NCI-H1048 (cell line): ENCODE measurements around the gene CAPZA1.

Experiments used
- DNase-seq: peaks from one replicate; lab custom pipeline; 2025; lab: John Stamatoyannopoulos, UW

The CAPZA1 gene

DNA sequence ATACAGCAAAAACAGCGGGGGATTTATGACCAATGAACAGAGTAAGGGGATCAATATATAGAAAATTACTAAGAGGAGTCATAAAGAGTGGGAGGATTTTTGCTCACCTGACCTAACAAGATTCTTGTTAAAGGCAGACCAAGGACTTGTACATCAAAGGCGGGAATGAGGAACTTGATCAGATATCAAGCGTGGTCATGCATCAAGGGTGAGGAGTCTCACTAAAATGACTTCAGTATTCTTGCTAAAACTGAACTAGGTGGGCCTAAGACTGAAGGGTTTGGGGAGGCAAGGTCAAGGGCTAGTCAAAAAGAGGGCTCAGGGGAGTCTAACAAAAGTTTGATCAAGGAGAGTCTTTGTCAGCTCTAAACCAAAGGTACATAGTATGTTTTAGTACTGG lies 56.9 kb downstream of the CAPZA1 start:
- DNase-seq: no peak

DNA sequence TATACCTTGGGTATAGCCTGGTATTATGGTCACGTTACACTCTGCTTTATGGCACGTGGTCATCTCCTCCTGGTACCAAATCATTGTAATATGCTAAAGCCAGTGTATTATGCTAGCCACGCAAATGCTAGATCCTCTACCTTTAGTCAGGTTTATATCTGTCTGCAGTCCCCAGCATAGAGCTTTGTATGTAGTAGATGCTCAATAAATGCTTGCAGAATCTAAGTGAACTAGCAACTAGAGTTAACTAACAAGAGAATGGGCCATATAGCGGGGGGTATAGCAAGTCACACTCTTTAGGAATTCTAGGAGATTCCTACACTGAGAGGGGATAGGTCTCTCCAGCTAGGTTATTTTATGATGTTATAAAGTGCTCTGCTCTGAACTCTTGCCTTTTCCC lies 57.9 kb downstream of the CAPZA1 start:
- no peak for DNase-seq

DNA sequence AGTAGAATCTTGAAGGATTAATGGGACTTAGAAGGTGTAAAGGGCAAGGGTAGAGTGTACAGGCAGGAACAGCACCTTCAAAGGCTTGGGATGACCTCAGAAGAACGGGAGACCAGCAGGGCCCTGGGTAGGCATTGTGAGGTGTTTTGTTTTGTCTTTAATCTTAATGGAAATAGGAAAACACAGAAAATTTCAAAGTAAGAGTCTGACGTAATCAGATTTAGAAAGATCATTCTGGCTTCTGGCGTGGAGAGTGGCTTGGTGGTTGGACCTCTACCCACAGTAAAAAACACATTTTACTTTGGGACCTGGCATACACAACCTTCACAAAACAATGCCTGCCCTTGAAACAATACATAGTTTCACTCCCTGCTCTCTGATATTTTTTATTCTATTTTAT lies 59.0 kb downstream of the CAPZA1 start:
- DNase-seq: no peak

DNA sequence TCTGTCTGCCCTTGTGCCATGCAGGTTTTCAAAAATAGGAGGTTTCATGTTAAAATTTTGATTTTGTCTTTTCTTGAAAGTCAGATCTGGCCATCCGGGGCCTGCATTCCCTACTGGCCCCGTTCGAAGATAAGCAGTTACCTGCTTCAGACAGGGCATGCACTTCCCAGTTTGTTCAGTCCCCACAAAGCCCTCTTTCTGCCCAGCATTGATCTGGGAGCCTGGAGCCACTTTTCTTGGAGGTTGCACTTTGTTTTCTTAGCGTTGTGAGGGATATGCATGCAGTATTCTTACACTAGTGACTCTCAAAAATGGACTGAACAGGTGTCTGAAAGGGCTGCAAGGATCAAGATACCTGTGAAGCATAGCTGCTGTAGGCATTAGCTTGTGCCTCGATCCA lies 66.3 kb downstream of the CAPZA1 start:
- no peak for DNase-seq

DNA sequence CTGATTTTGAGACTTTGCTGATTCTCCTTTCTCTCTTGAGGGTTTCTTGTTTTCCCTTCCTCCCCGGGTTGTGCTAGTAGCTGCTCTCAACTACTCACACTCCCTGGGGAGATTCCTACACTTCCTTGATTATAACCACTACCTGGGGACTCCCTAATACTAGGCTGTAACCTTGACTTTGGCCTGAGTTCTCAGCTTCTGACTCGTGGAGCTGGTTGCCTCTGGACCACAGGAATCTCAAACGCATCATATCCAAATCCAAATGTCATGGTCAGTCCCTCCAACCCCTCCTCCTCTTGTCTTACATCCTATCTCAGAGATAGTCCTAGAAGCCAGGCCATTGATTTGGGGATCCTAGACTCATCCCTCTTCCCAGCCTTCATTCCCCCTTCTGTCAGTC lies 66.8 kb downstream of the CAPZA1 start:
- DNase-seq: no peak

DNA sequence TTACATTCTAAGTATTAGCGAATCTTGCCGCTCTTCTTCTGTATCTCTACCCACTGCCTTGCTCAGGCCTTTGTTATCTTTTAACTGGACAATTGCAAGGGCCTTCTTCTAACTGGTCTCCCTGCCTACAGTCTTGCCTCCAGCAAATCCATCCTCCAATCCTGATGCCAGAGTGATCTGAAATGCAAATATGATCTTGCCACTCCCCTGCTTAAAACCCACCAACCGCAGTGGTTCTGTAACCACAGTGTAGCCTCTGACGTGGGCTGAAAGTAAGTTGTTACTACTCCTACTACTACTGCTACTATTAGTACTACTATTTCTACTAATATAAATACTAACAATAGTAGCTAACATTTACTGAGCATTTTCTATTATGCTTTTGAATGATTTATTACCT lies 67.2 kb downstream of the CAPZA1 start:
- DNase-seq: no peak

DNA sequence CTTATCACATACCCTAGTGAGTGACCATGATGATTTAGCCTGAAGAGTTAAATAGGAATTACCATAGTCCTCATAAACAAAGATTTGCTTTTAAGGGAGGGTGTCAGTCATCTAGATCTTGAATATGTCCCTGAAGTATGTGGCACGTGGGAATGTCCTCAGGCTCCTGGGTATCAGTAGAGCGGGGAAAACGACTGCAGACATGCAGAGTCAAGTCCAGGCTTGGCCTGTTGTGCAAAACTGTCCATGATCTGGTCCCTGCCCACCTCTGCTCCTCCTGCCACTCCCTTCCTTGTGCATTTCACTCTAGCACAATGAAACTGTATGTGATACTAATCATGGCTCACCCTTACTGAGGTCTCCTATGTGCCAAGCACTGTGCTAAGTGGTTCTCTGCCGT lies 67.7 kb downstream of the CAPZA1 start:
- no peak for DNase-seq

DNA sequence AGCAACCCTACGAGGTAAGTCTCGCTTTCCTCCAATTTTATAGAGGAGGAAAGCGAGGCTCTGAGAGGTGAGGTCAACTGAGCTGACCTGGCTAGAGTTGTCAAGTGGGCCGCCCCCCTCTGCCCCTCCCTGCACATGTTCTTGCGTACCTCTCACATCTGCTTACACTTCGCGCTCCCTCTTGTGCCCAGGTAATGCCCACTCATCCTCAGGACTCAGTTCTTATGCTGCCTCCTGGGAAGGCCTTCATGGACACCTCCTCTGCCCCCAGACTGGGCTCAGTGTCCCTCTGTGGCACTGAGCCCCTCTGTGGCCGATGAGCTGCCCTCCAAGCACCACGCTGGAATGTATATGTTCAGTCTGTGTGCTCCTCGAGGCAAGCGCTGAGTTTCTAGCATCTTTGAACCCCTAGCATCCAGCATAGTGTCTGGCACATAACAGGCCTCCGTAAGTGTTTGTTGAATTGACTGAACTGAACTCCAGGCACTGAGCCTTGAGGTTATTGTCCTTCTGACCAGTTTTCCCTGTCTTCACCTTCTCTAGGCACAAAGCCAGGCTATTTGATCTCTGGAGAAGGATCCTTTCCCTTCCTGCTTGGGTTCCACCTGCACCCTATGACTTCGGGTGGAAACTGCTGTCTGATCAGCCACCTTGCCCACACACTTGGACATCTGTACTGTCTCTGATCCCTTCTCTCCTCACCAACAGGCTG lies 68.3 kb downstream of the CAPZA1 start:
- DNase-seq: no peak

DNA sequence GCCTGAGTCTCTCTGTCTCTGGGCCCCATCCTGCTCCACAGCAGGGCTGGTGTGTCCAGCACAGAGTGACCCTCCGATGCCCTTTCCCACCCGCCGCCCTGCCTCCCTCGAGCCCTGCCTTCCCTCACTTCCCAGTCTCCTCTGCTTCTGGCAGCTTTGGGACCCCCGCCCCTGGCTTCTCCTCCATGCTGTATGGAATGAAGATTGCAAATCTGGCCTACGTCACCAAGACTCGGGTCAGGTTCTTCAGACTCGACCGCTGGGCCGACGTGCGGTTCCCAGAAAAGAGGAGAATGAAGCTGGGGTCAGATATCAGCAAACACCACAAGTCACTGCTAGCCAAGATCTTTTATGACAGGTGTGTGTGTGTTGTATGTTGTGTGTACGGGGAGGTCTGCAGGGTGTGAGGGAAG lies 69.2 kb downstream of the CAPZA1 start:
- no peak for DNase-seq

DNA sequence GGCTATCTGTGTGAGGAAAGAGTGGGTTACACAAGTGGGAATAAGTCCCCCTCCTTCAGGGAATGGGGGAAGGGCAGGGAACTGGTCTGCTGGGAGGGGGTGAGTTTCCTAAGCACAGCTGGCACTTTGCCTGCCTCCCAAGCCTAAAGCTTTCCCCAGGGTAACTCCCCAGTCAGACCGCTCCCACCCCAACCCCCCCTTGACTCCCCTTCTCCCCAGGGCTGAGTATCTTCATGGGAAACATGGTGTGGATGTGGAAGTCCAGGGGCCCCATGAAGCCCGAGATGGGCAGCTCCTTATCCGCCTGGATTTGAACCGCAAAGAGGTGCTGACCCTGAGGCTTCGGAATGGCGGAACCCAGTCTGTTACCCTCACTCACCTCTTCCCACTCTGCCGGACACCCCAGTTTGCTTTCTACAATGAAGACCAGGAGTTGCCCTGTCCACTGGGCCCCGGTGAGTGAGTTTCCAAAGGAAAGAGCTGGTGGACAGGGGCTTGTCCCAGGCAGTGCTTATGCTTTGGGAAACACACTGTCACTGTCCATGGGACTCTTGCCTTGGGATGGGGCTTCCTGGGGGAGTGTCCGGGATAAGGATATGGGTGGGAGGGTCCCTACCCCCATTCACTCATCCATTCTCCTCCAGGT lies 69.7 kb downstream of the CAPZA1 start:
- DNase-seq: no peak

DNA sequence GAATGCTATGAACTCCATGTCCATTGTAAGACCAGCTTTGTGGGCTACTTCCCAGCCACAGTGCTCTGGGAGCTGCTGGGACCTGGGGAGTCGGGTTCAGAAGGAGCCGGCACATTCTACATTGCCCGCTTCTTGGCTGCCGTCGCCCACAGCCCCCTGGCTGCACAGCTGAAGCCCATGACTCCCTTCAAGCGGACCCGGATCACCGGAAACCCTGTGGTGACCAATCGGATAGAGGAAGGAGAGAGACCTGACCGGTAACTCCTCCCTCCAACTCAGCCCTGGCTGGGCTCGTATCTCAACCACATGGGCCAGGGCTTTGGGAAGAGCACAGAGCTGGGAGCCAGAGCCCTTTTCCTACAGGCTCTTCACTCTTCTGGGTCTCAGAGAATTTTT lies 70.2 kb downstream of the CAPZA1 start:
- no peak for DNase-seq

DNA sequence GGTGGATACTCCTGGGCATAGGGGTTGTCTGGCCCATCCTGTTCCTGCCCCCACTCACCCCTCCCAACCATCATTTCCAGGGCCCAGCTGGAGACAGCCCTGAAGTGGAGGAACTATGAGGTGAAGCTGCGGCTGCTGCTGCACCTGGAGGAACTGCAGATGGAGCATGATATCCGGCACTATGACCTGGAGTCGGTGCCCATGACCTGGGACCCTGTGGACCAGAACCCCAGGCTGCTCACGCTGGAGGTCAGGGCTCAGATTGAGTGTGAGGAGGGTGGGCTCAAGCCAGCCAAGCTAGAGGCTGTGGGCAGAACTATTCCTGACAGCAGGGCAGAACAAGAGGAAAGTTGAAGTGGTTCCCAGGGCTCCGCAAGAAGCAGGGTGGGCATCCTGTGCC lies 73.0 kb downstream of the CAPZA1 start:
- no peak for DNase-seq

DNA sequence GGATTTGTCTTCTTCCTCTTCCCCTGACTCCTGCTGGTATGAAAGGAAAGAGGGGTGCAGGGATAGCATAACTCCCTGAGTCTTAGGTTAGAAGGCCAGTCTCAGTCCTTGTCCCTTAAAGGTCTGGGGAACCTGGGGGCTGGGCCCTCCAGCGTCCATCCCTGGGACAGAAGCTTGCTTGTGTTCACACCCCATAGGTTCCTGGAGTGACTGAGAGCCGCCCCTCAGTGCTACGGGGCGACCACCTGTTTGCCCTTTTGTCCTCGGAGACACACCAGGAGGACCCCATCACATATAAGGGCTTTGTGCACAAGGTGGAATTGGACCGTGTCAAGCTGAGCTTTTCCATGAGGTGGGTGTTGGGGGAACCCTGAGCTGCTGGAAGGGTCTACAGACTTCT lies 74.2 kb downstream of the CAPZA1 start:
- no peak for DNase-seq

DNA sequence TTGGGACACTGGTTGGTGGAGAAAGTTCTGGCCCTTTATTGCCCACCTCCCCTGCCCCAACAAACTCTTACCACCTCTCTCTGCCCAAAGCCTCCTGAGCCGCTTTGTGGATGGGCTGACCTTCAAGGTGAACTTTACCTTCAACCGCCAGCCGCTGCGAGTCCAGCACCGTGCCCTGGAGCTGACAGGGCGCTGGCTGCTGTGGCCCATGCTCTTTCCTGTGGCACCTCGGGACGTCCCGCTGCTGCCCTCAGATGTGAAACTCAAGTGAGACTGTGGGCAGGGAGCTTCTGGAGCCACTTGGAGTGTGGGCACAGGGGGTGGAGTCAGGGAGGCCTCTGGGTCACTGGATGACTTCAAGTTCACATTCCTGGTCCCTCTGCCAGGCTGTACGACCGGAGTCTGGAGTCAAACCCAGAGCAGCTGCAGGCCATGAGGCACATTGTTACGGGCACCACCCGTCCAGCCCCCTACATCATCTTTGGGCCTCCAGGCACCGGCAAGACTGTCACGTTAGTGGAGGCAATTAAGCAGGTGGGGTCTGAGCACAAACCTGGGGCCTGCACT lies 74.8 kb downstream of the CAPZA1 start:
- DNase-seq: no peak

DNA sequence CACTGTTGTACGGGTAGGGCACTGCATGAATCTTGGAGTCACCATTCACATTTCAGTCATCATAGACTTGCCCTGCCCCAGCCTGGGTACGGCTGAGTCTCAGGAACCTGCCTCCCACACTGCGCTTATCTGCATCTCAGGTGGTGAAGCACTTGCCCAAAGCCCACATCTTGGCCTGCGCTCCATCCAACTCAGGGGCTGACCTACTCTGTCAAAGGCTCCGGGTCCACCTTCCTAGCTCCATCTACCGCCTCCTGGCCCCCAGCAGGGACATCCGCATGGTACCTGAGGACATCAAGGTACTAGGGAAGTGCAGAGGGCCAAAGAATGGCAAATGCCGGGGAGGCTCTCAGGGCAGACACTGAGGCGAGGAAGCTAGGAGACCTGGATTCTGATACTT lies 75.6 kb downstream of the CAPZA1 start:
- no peak for DNase-seq

DNA sequence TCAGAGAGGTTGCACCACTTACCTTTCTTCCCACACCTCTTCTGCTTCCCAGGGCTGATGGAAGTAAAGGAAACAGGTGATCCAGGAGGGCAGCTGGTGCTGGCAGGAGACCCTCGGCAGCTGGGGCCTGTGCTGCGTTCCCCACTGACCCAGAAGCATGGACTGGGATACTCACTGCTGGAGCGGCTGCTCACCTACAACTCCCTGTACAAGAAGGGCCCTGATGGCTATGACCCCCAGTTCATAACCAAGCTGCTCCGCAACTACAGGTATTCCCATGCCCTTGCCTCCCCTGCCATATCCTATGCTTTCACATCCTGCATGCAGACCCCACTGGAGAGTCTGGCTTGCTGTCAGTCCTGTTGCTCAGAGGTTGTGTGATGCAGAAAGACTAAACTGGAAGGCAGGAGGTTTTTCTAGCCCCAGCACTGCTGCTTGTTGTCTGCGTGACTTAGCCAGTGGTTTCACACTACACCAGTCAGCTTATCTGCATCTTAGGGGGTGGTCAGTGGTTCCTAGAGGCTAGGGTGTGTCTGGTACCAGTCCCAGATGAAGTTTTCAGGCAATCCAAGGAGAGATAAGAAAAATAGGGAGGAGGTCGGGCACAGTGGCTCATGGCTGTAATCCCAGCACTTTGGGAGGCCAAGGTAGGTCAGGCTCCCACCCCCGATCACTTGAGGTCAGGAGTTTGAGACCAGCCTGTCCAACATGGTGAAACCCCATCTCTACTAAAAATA lies 77.1 kb downstream of the CAPZA1 start:
- no peak for DNase-seq

DNA sequence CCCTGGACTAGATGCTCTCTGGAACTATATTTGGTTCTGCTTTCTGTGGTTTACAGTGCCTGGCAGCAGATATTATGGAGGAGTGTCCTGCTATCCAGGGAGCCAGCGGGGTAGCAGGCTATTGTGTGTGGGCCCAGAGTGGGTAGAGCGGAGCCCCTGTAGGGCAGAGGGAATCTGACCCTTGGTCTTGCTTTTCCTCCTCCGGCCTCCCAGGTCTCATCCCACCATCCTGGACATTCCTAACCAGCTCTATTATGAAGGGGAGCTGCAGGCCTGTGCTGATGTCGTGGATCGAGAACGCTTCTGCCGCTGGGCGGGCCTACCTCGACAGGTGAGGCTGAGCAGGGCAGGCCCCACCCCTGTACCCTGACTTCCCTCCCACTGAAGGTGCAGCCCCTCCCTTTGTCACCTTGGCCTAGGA lies 78.2 kb downstream of the CAPZA1 start:
- DNase-seq: no peak

DNA sequence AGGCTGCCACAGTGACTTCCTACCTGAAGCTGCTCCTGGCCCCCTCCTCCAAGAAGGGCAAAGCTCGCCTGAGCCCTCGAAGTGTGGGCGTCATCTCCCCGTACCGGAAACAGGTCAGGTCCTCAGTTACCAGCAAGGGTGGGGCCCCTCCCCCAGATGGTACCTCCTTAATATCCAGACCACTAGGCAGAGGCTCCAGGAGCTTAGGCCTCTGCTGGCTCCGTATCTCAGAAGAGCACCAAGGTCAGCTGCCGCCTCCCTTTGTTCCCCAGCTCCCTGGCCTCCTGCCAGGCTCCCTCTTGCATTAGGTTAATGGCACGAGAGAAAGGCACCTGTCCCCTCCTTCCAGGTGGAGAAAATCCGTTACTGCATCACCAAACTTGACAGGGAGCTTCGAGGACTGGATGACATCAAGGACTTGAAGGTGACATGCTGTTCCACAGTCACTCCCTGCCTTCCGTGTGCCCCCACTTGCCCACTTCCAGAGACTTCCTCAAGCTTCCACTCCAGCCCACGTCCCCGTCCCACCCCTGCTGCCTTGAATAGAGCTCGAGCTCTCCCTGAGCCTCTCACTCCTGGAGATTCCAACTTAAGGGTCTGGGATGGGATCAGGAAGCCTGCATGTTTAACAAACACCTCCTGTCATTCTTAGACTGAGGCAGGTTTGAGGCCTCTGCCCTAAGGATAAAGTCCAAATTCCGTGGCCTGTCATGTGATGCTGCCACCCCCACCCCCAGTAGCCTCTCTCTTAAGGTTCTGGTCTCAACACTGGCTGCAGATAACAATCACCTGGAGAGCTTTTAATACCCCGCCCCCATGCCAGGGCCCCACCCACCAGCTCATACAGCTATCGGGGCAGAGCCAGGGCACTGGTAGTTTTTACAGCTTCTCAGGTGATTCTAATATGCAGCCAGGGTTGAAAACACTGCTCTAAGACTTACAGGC lies 79.0 kb downstream of the CAPZA1 start:
- DNase-seq: no peak

DNA sequence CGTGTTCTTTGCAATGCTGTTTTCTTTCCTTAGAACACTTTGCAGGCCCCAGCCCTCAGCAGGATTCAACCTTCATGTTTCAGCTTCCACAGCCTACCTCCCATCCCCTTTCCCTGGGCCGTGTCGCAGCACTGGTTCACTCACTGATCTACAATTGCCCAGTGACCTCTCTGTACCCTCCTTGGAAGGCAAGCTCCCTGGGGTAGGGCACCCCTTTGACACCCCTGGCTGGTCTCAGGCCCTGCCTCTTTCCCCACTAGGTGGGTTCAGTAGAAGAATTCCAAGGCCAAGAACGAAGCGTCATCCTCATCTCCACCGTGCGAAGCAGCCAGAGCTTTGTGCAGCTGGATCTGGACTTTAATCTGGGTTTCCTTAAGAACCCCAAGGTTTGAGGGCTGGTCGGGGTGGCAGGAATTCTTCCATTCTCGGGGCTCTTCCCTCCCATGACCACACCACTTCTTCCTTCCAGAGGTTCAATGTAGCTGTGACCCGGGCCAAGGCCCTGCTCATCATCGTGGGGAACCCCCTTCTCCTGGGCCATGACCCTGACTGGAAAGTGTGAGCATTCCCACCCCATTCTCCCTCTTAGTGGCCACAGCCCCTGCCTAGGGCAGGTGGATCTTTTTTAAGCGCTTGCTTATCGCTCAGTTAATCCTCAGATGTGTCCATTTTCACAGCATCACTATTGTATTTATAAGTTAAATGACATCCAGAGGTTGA lies 80.0 kb downstream of the CAPZA1 start:
- DNase-seq: no peak

DNA sequence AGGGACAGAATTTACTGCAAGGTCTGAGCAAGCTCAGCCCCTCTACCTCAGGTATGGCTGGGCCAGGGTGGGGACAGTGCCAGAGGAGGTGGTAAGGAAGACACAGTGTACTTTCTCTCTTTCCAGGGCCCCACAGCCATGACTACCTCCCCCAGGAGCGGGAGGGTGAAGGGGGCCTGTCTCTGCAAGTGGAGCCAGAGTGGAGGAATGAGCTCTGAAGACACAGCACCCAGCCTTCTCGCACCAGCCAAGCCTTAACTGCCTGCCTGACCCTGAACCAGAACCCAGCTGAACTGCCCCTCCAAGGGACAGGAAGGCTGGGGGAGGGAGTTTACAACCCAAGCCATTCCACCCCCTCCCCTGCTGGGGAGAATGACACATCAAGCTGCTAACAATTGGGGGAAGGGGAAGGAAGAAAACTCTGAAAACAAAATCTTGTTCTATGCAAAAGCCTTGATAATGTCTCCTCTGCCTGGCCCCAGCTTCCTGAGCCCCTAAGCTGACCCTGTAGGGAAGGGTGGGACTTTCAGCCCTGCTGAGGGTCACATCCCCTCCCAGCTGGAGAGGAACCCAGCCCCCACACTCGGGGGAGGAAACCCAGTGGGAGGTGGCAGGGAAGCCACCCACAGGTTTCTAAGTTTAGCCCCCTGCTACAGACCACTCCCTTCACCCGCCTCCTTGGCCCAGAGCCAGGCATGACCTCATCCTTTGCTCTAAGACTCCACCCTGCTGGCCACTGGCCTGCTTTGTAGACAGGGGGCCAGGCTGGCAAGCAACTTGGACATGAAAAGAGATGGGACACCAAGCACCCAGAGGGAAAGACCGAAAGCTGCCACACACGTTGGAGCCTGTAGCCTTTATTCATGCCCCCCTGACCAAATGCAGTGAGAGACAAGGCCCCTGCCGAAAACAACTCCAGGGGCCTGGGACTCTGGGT lies 80.9 kb downstream of the CAPZA1 start:
- DNase-seq: peak; percentile 40
